NCI-H2029 treated with DMSO at 0.1 percent for 48 hours (cell line): ENCODE results near the gene TMEFF2.
A peak's percentile ranks its signal among the peaks of the same experiment; 100 is the strongest.
"Not testable (repeated sequence)": the region's sequence is repeated elsewhere in the genome, so short reads cannot be mapped to it uniquely, and the experiment has no call there.

Experiments used
- DNase-seq: peaks from one replicate; lab custom pipeline; 2025; lab: John Stamatoyannopoulos, UW

TMEFF2 gene

DNA sequence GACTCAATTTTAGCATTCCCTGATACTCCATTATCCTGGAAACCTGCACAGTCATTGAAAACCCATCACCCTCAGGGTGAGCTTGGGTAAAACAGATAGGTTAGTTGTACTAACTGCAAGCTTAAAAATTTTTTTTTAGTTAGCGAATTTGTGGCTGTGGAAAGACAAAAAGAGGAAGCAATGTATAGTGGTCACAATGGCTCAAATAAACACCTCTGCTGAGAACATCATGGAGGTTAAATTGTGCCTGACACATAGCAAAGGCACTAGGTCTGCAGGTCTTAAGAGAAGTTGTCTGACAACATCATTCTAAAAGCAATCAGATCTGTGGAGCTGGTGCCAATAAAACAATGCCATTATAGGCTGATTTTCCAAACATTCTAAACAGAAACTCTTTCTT, 263.4 kb downstream of the TMEFF2 start:
- no peak for DNase-seq

DNA sequence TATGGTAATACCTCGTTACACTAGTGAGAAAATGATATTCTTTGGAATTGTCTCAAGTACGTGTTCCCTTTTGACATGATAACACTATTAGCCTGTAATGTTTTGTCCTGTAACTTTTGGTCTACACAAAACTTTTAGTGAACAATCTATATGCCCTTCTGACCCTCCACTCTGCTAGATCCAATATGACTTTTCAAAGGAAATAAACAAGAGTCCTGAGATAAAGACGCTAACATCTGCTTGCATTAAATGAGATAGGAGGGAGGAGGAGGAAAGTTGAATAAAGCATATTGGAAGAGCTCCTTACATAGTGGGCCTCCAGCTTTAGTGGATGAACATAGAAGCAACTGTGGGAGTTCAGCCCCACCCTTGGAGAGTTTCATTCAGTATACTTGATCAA, 264.5 kb downstream of the TMEFF2 start:
- no peak for DNase-seq

DNA sequence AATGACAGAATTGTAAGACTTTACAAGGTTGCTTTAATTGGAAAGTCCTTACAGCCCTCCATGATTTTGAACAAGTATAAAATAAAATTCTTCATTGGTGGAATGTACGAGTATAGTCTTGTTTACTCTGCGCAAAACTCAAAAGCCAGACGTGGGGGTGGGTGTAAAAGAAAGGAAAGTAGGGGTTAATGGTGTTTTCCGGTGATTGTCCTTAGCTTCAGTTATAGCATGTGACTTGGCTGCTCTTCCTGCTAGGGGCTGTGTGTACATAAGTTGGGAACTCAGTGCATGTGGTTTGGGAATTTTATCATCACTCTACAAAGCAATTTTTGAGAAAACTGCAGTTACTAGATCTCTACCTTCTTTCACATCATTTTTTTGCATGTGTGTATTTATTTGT, 265.4 kb downstream of the TMEFF2 start:
- DNase-seq: no peak

DNA sequence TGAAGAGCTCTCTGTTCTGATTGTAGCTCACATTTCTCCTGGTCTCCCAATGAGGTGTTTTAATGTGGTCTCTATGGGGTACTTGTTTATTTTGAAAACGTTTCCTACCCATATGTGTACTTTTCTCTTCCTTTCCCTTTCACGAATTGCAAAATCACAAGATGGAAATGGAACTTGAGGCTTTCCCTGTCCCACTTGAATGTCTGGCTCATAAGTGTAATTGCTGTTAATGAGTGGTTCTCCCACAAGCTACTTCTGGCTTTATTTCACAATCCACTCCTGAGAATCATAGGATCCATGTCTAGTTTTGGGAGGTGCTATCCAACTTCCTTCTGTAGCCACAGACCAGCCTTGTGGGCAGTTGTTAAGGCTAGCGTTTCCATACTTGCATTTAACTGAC, 266.7 kb downstream of the TMEFF2 start:
- DNase-seq: peak; percentile 55

DNA sequence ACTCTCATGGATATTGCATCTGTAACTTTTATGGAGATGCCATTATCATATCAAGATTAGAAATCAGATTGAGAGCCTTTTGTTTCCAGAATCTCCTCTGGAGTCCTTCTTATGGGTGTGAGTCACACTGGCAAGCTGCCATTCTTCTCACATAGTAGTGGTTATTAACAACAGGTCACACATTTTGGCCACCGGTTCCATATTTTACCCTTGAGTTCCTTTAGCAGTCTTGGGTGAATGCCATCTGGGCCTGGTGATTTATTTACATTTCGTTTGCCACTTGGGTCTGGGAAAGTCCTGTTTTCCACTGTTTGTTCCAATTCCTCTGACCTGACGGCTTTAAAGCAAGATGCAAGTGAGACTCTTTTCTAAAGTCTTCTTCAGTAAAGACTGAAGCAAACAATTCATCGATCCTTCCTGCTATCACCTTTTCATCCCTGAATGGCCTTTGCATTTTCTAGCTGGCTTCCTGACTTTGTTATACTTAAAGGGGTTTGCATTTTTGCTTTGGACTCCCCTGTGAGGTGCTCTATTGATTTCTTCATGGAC, 267.3 kb downstream of the TMEFF2 start:
- peak; percentile 83 for DNase-seq

DNA sequence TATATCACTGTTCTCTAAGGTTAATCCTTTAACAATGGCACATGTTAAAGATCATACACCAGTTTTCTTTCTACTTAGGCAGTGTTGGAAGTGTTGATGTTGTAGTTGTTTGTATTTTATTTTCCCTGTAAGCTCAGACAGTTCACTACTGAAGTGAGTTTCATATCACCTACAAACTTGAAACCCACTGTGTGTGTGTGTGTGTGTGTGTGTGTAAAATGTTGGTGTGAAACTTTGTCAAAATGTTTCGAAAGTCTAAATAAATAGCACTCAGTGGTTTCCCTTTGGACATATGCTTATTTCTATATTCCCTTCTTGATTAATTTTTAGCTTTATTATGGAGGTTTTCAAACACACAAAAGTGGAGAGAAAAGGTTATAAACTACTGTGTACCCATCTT, 268.1 kb downstream of the TMEFF2 start:
- DNase-seq: no peak

DNA sequence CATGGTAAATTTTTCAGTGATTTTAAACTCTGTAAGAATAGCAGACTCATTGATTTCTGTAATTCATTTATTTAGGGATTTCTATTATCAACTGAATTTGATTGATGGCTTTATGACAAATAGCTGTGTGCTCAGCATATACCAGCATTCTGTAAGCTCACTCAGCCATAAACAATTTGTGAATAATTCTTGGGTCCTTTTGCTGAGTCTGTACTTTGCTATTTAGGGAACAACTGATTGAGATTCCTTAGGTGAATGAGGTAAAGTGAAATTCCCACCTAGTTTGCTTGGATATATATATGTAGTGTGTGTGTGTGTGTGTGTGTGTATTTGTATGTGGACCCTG, 271.1 kb downstream of the TMEFF2 start:
- DNase-seq: no peak

DNA sequence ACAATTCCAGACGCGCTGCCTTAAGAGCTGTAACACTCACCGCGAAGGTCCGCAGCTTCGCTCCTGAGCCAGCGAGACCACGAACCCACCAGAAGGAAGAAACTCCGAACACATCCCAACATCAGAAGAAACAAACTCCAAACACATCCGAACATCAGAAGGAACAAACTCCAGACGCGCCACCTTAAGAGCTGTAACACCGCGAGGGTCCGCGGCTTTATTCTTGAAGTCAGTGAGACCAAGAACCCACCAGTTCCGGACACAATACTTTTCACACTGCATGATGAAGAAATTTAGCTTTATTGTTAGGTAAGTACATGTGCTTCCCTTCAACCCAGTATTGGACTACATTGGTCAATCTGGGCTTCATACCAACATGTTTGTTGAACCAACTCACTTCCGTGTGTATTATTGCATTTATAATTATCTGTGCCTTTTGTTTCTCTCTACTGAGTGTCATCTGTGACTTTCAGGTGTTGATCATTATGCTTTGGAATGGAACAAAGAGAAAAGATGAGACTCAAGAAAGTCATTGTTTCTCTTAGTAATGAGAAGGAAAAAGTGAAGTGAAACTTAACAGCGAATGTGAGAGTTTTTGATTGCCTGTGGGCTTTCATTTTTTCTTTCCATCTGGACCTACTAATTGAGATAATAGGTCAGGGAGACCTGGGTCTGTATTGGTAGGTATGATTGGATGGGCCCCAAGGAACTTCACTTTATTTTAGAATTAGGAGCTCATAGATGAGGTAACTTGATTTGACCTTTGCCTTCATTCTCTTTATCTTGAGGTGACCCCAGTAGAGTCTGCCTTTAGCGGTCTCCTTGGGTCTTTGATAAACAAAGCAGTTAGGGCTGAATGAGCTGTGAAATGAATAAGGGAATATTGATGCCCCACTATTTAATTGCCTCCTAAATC, 271.7 kb downstream of the TMEFF2 start:
- DNase-seq: no peak

DNA sequence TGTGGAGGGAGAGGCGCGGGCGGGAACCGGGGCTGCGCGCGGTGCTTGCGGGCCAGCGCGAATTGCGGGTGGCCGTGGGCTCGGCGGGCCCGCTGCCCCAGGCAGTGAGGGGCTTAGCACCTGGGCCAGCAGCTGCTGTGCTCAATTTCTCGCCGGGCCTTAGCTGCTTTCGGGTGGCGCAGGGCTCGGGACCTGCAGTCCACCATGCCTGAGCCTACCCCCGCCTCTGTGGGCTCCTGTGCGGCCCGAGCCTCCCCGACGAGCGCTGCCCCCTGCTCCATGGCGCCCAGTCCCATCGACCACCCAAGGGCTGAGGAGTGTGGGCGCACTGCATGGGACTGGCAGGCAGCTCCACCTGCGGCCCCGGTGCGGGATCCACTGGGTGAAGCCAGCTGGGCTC, 273.1 kb downstream of the TMEFF2 start:
- not testable (repeated sequence) for DNase-seq

DNA sequence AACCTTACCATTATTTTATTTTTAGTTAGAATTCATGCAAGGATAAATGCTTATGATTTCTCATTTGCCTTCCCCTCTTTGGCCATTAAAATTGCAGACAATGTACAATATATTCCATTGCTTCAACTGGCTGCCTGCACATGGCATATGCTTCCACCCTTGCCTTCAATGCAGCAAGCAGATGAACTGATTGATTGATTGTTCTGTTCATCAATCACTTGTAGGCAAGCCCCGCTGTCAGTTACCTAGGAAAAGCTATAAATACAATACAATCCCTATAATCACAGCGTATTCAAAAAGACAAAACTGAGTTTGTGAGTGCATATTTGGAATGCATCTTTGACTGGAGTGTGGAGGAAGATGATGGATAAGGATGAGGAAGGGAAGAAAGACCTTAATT, 274.2 kb downstream of the TMEFF2 start:
- DNase-seq: no peak

DNA sequence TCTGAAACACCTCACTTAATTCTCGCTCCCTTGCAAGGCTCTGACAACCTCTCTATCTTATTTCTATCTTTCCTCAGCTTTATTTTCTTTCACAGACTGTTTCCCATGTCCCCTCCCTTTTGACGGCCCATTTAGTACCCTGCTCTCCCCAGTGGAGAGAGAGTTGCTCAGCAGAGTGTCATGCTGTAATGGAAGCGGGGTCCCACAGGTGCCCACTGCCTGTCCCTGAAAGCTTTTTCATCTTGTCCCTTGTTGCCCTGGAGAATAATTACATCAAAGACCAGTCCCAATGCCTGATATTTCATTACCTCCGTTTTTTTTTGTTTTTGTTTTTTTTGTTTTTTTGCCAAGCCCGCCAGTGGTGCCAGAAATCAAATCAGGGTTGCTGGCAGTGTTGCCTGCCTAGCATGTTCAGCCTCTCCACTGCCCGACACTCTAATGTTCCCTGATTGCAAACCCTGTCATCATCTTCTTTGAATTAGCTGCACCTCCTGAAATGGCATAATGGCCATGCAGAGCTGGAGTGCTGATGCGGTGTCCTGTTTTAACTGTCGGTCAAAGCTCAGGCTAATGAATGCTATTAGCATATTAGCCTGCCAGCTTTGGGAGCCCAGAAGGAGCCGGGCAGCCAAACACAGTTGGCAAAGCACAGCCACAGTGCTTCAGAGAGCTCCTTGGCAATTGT, 276.6 kb downstream of the TMEFF2 start:
- DNase-seq: no peak

DNA sequence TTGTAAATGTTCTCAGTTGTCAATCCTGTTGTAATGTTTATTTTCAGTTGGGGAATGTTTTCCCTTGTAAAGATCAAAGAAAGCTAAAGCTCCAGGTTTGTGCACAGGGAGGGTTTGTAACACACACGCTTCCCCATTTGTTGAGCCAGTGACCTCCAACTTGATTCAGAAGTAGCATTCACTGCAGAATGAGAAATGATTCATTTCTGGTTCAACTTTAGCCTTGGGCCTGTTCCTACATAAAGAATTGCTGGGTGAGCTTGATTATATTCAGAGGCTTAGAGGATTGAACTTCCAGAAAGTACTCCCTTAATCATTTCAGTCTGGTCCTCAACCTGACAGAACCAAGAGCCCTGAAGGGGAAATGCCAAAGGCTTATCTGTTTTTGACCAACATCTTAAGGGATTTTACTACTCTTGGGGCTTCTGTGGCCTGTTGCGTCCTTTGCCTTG, 277.3 kb downstream of the TMEFF2 start:
- no peak for DNase-seq

DNA sequence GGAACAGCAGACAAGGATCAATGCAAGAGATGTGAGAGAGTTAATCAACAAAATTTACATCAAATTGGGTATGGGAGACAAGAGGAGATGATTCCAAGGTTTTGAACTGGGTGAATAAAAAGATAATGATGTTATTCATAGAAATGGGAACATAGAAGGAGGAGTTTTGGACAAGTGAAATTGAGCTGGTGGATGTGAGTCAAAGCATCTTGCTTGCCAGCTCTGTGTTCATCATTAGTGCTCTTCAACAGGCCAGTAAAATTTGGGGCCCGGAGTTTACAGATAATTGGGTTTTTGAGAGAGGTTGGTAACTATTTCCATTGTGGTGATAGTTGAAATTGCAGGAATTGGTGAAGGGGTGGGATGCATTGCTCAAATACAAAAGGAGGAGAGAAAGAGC, 277.9 kb downstream of the TMEFF2 start:
- DNase-seq: no peak

DNA sequence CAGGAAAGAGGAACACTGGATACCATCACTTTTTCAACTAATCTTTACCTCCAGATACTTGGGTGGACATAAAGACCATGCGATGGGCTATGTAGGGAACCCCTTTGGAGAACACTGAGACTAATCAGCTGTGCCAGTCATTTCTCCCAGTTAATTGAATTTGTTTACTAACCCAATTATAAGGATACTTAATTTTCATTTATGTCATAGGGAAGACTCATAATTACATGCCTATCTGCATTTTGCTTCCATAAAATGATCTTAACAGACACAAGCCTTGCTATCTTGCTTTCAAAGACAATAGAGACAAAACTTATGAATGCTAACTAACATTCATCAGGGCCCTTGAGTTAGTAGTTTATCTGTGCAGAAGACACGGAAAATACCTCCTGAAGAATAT, 279.0 kb downstream of the TMEFF2 start:
- no peak for DNase-seq

DNA sequence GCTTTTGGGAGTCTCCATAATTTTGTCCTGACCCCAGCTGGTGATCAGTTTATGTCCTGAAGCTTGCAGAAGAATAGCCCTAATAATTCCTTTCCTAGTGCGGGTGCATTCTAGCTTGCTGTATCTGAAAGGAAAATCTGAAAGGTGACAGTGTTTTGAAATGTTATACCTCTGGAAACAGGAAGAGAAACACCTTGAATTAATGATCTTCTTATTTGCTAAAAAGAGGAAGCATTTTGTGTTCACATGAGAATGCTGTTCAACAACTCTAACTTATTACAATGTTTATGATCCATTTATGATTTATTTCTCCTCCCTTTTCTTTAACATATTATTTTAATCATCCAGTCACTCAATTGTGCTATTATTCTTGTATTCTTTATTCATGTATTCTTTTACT, 280.9 kb downstream of the TMEFF2 start:
- no peak for DNase-seq

DNA sequence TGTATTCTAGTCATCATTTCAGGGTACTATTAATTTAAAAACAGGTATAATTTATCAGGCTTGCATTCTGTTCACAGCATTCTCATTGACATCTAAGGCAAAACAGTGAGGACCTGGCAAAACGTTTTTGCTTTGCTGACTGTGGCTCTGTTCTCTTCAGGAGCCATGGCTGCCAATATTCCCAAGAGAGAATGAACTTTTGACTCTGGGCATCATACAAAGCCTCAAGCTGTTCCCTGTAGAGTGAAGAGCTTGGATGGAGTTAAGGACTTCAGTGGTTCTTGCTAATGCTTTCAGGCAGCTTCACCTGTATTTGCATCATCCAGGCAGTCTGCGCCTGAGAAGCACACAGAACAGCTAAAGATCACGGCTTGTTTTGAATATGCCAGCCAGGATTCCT, 282.0 kb downstream of the TMEFF2 start:
- no peak for DNase-seq

DNA sequence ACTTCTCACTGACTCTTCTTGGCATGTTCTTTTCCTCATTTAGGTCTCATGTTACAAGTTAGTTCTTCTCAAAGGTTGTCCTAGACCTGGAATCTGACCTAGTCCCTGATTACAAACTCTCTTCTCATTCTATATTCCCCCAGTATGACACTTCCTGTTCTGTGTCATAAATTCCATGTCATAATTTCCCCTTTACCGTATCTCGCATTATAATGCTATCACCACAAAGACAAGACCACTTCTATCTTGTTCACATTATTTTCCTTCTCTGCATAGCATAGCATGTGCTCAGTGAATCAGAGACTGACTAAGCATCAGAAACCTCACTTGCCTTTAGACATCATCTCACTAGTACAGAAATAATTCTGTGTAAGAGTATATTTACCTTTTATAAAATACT, 284.2 kb downstream of the TMEFF2 start:
- no peak for DNase-seq

DNA sequence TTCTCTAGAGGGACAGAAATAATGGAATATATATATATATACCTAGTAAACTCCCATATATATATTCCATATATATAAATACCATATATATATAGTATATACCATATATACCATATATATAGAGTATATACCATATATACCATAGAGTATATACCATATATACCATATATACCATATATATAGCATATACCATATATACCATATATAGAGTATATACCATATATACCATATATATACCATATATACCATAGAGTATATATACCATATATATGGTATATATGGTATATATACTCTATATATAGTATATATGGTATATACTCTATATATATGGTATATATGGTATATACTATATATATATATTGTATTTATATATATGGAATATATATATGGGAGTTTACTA, 285.9 kb downstream of the TMEFF2 start:
- DNase-seq: no peak

DNA sequence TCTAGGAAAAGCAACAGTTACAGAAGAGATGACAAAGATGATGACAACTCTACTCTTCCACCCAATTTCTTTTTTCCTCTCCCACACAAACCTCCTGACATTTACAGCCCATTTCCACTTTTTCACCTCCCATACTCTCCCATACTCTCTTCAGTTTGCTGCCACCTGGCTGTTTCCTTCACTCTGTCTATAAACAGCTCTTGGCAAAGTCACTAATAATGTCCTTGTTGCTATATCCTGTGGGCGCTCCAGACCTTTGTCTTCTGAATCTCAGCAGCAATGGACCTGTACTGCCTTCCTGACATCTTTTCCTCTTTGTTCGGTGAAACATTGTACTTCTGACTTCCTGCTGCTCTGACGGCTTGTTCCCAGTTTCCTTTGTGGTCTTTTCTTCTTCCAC, 287.2 kb downstream of the TMEFF2 start:
- DNase-seq: no peak

DNA sequence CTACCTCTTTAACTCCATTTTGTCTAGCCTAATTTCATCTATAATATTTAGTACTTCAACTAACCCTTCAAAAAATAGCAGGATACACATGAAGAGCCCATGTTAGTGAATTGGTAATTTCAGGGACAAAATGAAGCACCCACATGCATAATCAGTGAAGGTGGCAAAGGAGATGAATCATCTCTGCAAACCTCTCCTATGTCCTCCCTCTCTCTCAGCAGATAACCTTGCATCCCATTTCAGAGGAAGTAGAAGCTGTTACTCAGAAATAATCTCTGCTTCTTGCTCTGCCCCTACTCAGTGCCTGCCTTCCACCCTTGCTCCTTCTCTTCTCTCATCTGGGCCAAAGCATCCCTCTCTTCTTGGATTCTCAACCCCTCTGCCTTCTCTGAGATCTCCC, 287.6 kb downstream of the TMEFF2 start:
- no peak for DNase-seq

DNA sequence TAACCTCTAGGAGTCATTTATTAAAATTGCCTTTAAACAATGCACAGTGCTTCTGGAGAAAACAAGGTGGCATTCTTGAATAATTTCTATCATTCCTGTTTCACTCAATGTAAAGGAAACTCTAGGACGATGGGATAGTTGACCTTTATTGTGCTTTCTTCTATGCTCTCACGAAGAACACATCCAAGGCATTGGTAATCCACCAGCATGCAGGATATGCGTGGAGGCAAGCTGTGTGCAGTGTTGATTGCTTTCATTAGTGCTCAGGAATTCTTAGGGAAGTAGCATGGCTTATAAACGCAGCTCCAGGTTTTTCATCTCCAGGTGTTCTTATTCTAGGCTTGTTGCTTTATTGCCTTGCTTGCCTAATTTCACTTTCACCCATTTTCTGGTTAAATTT, 289.4 kb downstream of the TMEFF2 start:
- no peak for DNase-seq

DNA sequence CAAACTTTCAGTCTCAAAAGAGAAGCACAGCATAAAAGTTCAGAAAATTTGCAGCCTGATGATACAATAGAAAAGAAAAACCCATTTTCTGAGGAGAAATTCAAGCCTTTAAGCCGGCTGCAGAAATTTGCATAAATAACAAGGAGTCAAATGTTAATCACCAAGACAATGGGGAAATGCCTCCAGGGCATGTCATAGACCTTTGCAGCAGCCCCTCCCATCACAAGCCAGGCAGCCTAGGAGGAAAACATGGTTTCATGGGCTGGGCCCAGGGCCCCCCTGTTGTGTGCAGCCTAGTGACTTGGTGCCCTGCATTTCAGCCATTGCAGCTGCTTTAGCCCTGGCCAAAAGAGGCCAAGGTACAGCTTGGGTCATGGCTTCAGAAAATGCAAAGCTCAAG, 293.7 kb downstream of the TMEFF2 start:
- no peak for DNase-seq

DNA sequence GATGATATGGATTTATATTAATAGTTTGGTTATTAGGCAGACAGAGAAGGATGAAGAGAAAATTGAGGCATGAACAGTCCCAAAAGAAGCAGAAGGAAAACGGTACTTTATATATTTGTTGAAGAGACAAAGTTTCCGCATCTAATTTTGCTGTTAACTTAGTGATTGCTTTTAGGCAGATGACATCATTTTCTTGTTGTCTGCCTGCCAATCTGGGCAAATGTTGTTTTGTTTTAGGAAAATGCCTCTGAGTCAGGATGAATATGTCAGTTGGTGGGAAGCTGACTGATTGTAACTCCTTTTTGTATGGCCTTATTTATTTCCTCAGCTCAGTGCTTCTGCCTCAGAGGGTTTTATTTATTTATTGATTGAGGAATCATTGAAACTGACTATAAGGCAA, 295.3 kb downstream of the TMEFF2 start:
- no peak for DNase-seq
